ENCODE measurements around the gene IZUMO1R.
"Not testable (repeated sequence)": the region's sequence is repeated elsewhere in the genome, so short reads cannot be mapped to it uniquely, and the experiment has no call there.

IZUMO1R gene

GRCh38 chr11:94303966-94304958, at the start of gene IZUMO1R:
Gene IZUMO1R, plus strand, starts transcription at chr11:94304580. Its CDS starts 1,057 bp downstream, at chr11:94305637.
- no peak for DNase-seq (ENCODE audit: low read depth)
- no peak within 1 kb of the TSS for H3K4me3 ChIP-seq (ENCODE audit: low read depth, low read length)
- TF ChIP-seq, protein P1, sequence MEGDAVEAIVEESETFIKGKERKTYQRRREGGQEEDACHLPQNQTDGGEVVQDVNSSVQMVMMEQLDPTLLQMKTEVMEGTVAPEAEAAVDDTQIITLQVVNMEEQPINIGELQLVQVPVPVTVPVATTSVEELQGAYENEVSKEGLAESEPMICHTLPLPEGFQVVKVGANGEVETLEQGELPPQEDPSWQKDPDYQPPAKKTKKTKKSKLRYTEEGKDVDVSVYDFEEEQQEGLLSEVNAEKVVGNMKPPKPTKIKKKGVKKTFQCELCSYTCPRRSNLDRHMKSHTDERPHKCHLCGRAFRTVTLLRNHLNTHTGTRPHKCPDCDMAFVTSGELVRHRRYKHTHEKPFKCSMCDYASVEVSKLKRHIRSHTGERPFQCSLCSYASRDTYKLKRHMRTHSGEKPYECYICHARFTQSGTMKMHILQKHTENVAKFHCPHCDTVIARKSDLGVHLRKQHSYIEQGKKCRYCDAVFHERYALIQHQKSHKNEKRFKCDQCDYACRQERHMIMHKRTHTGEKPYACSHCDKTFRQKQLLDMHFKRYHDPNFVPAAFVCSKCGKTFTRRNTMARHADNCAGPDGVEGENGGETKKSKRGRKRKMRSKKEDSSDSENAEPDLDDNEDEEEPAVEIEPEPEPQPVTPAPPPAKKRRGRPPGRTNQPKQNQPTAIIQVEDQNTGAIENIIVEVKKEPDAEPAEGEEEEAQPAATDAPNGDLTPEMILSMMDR (IDR thresholded peaks at IDR 0.05; ENCODE audit: insufficient read depth, low read depth, low read length, missing control alignments) = no peak

DNA sequence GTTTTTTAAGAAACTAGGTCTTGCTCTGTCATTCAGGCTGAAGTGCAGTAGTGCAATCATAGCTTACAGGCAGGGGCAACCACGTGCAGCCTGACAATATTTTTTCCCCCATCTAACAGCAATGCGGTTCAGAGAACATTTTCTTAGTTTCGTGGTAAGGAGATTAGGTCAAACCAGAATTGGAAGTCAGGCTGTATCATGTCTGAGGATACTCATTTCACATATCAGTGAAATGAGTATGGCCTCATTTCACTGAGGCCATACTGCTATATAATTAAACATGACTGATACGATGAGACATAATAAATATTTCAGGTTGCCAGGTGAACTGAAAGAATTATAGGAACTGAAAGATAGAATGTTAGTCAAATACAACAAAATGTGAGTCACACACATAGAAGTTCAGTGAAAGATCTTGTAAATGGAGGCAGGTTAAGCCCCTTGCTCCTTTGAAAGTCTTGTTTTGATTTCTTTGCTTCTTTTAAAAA, 32.5 kb upstream of the IZUMO1R start:
- H3K4me3 ChIP-seq (ENCODE audit: low read depth, low read length) = no peak overlapping the region
- peak; percentile 90 for DNase-seq (ENCODE audit: low read depth)
- TF ChIP-seq, protein P1 (IDR thresholded peaks at IDR 0.05; ENCODE audit: insufficient read depth, low read depth, low read length, missing control alignments) = no peak

DNA sequence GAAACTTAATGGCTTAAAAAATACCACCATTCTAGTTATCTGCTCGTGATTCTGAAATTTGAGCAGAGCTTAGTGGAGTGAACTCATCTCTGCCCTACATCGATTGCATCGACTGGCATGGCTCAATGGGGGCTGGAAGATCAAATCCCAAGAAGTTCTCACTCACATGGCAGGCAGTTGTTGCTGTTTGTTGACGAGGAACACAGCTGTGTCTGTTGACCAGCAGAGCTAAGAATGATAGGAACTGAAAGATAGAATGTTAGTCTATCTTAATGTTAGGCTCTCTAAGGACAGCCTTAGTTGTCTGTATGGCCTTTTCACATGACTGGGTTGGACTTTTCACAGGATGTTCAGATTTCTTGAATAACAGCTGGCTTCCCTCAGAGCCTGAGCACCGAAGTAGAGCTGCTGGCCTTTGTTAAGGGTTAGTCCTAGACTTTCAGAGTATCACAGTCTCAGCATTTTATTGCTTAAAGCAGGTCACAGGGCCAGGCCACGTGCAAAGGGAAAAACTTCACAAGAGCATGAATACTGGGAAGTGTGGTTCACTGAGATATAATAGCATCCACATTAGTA, 31.6 kb upstream of the IZUMO1R start:
- no peak overlapping the region for H3K4me3 ChIP-seq (ENCODE audit: low read depth, low read length)
- DNase-seq (ENCODE audit: low read depth) = peak; percentile 82
- TF ChIP-seq, protein P1 (IDR thresholded peaks at IDR 0.05; ENCODE audit: insufficient read depth, low read depth, low read length, missing control alignments) = no peak

DNA sequence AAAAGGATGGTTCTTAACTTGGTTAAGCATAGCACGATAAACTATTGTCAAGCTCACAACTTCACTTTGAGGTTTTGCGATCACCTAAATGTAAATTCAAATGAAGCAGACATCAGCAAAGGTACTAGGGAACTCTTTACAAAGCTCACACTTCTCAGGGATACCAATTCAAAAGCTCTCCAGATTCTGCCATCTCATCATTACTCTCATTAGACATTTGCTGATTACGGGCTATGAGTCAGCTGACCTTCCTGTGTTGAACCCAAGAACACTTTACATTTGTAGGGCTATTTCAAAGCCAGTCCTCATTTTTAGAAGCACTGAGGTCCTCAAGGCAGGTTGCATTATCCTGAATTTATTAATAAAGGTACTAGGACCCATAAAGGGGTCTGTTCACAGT, 28.4 kb upstream of the IZUMO1R start:
- DNase-seq (ENCODE audit: low read depth) = no peak
- no peak overlapping the region for H3K4me3 ChIP-seq (ENCODE audit: low read depth, low read length)
- TF ChIP-seq, protein P1 (IDR thresholded peaks at IDR 0.05; ENCODE audit: insufficient read depth, low read depth, low read length, missing control alignments) = no peak

DNA sequence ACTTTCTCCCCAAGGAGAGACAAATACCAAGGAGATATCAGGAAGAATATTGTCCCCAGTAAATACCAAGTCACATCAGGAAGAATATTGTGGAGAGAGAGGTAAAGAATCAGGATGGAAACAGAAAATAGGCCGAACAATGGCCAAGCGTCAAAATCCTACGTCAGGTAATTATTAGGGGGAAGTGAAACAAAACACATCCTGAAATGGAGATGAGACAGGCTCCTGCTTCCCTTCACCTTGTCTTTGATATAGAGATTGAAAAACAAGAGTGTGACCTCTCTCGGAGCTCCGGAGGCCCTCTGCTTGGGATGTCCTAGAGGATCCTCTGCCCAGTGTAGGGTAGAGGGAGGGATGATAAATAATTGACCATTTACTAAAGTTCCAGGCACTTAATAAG, 27.4 kb upstream of the IZUMO1R start:
- TF ChIP-seq, protein P1 (IDR thresholded peaks at IDR 0.05; ENCODE audit: insufficient read depth, low read depth, low read length, missing control alignments) = no peak
- DNase-seq (ENCODE audit: low read depth) = no peak
- H3K4me3 ChIP-seq (ENCODE audit: low read depth, low read length) = no peak overlapping the region

GRCh38 chr11:94278207-94278606, 26.2 kb upstream of the IZUMO1R start:
- H3K4me3 ChIP-seq (ENCODE audit: low read depth, low read length); DNase-seq (ENCODE audit: low read depth): not testable (repeated sequence)

DNA sequence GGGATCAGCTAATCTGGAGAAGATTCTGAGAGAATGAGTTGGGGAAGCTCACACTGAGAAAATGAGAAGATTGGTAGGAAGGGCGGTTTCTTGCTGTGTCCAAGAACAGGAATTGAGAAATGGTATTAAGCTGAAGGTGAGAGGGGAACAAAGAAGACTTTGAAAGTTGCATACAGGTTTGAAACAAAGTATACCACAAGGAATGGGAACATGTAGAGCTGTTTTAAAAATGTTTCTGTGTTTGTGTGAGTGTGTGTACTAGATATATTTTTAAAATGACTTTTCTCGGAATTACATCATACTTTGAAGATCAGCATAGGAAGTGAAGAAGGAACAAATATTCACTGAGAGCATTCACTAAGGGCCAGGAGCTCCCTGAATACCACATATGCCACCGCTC, 24.4 kb upstream of the IZUMO1R start:
- DNase-seq (ENCODE audit: low read depth) = peak; percentile 43
- H3K4me3 ChIP-seq (ENCODE audit: low read depth, low read length) = no peak overlapping the region
- TF ChIP-seq, protein P1 (IDR thresholded peaks at IDR 0.05; ENCODE audit: insufficient read depth, low read depth, low read length, missing control alignments) = no peak
